Measurements from ENCODE around the gene CFL1.
A peak's percentile ranks its signal among the peaks of the same experiment; 100 is the strongest.
"Not testable (repeated sequence)": the region's sequence is repeated elsewhere in the genome, so short reads cannot be mapped to it uniquely, and the experiment has no call there.

Gene CFL1

DNA sequence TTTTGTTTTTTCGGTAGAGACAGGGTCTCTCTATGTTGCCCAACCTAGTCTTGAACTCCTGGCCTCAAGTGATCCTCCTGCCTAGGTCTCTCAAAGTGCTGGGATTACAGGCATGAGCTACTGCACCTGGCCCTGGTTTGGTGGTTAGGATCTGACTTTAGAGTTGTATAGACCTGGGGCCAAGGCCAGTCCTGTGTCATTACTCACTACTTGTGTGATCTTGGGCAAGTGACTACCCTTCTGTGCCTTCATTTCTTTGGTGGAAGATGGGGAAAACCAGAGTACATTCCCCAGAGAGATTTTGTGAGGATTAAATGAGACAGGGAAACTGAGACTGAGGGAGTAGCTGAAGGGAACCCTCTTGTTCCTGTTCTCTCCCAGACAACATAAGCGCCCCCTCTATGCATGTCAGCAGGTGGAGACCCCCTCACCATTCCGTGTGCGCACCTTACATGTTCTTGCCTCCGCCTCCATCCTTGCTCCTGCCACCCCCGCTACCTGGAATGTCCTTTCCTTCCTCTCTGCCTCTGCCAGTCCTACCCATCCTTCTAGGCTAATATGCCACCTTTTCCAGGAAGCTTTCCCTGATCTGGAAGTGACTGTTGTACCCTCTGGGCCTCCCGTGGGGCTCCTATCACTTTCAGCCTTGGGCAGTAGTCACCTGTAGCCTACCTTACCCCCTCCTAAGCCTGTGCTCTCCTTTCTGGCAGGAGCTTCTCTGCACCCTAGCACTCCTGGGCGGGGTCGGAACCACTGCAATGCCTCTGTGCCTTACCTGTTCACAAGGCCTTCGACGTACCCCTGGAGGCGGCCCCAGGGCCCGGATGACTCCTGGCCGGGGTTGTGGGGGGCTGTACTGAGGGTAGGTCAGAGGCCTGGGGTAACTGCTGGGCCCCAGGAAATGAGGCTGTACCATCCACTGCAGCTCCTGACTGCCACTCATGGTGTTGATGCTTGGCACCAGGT lies 38.3 kb upstream of the CFL1 start:
- no peaks in the 10 kb centered on the region for H3K9me3 ChIP-seq (ENCODE audit: control insufficient read depth in 1 of 2, low read length in 2 of 2)
- no peak overlapping the region for H3K4me3 ChIP-seq (ENCODE audit: low read depth in 1 of 2, low read length in 2 of 2)
- H3K4me1 ChIP-seq (ENCODE audit: control insufficient read depth in 1 of 2, insufficient read depth in 2 of 2, low read length in 2 of 2) = peaks cover 17 to 39% of the 10 kb centered on the region in 2 donors
- H3K9ac ChIP-seq (ENCODE audit: low read depth in 1 of 2, low read length in 2 of 2) = no peak overlapping the region
- no peak overlapping the region for H3K27ac ChIP-seq (ENCODE audit: low read depth, low read length)
- H3K36me3 ChIP-seq (ENCODE audit: control insufficient read depth in 1 of 2, insufficient read depth in 2 of 2, low read length in 2 of 2) = no peaks in the 10 kb centered on the region
- H3K27me3 ChIP-seq (ENCODE audit: control insufficient read depth in 1 of 2, insufficient read depth in 2 of 2, low read length in 2 of 2) = peaks cover 9 to 14% of the 10 kb centered on the region in 2 donors

DNA sequence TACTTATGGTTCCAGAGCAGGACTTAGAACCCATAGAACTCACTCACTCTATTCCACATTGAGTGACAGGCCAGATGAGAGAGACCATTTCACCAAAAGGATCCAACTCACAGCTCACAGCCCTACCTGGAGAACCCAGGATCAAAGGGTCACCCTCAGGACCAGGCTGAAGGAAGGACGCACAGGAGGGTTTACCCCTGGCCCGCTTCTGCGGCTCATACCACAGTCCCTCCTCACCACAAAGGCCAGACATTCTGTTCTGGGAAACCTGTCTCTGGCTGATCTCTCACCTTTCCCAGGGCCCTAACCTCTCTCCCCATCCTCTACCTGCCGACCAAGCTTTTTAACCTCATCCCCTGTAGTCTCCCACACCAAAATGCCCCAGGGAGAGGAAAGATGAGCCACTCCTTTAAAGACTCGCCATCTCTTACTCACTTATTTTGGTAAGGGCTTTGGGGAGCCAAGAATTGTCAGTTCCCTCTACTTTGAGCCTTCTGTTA lies 37.6 kb upstream of the CFL1 start:
- H3K4me3 ChIP-seq (ENCODE audit: low read depth in 1 of 2, low read length in 2 of 2) = no peak overlapping the region
- peaks cover 18 to 39% of the 10 kb centered on the region in 2 donors for H3K4me1 ChIP-seq (ENCODE audit: control insufficient read depth in 1 of 2, insufficient read depth in 2 of 2, low read length in 2 of 2)
- H3K27ac ChIP-seq (ENCODE audit: low read depth, low read length) = no peak overlapping the region
- no peaks in the 10 kb centered on the region for H3K9me3 ChIP-seq (ENCODE audit: control insufficient read depth in 1 of 2, low read length in 2 of 2)
- no peak overlapping the region for H3K9ac ChIP-seq (ENCODE audit: low read depth in 1 of 2, low read length in 2 of 2)
- no peaks in the 10 kb centered on the region for H3K36me3 ChIP-seq (ENCODE audit: control insufficient read depth in 1 of 2, insufficient read depth in 2 of 2, low read length in 2 of 2)
- H3K27me3 ChIP-seq (ENCODE audit: control insufficient read depth in 1 of 2, insufficient read depth in 2 of 2, low read length in 2 of 2) = peaks cover 9 to 14% of the 10 kb centered on the region in 2 donors

DNA sequence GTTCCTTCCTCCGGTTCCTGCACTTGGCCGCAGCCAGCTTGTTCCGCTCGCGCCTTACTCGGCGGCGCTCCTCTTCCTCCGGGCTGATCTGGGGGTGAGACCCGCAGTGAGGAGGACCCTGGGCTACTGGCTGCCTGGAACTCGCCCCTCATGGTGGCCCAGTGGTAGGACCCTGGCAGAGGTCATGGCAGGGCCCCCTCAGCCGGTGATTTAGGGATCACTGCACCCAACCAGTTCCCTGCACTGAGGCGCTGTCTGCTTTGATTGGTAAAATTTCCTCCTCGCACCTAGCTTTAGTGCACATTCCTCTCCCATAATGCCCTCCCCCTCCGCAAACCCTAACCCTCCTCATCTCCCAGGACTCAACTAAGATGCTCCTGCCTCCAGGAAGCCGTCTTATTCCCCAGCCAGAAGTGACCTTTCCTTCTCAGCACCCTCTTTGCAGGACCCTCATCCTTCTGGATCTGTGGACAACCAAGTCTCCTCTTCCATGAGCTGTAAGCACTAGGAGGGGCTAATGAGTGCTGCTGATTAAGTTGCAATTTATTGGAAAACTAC lies 36.1 kb upstream of the CFL1 start:
- H3K4me1 ChIP-seq (ENCODE audit: control insufficient read depth in 1 of 2, insufficient read depth in 2 of 2, low read length in 2 of 2) = peaks cover 29 to 43% of the 10 kb centered on the region in 2 donors
- H3K4me3 ChIP-seq (ENCODE audit: low read depth in 1 of 2, low read length in 2 of 2) = peak overlapping the region; percentile 52 to 53
- no peaks in the 10 kb centered on the region for H3K9me3 ChIP-seq (ENCODE audit: control insufficient read depth in 1 of 2, low read length in 2 of 2)
- peak overlapping the region in 1 of 2 donors; percentile 60 for H3K9ac ChIP-seq (ENCODE audit: low read depth in 1 of 2, low read length in 2 of 2)
- peaks cover 4 to 7% of the 10 kb centered on the region in 2 donors for H3K27me3 ChIP-seq (ENCODE audit: control insufficient read depth in 1 of 2, insufficient read depth in 2 of 2, low read length in 2 of 2)
- no peak overlapping the region for H3K27ac ChIP-seq (ENCODE audit: low read depth, low read length)
- no peaks in the 10 kb centered on the region for H3K36me3 ChIP-seq (ENCODE audit: control insufficient read depth in 1 of 2, insufficient read depth in 2 of 2, low read length in 2 of 2)

DNA sequence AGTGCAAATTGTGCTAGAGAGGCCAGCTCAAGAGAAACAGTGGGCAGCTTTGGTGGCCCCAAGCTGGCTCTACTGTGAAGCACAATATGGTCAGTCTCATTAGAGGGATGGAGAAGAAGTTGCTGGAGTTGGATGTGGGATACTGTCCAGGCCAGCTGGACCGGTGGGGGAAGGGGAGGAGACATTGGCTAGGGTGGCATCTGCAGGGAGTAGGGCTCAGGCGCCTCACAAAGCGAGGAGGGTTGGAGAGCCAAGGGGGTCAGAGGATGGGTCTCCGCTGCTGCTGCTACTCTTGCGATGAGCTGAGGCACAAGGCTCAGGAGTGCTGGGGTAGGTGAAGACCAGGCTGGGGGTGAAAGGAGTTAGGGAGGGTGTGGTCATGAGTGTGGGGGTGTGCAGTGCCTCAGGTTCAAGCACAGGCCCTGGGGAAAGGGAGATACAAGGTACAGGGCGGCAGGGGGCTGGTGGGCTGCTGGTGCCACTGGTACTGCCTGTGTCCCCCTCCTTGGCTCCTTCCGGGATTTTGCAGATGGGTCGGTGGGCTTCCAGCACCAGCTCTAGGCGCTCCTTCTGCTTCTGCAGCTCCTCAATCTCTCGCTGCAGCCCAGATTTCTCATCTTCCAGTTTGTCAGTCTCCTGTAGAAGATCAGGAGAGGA lies 34.8 kb upstream of the CFL1 start:
- Histone ChIP-seq H3K9me3 (ENCODE audit: control insufficient read depth in 1 of 2, low read length in 2 of 2) (no peaks in the 10 kb centered on the region), H3K9ac (ENCODE audit: low read depth in 1 of 2, low read length in 2 of 2) (no peak overlapping the region), H3K27me3 (ENCODE audit: control insufficient read depth in 1 of 2, insufficient read depth in 2 of 2, low read length in 2 of 2) (peaks cover 0 to 3% of the 10 kb centered on the region in 2 donors), H3K4me1 (ENCODE audit: control insufficient read depth in 1 of 2, insufficient read depth in 2 of 2, low read length in 2 of 2) (peaks cover 30 to 53% of the 10 kb centered on the region in 2 donors), H3K4me3 (ENCODE audit: low read depth in 1 of 2, low read length in 2 of 2) (peak overlapping the region in 1 of 2 donors; percentile 28), H3K36me3 (ENCODE audit: control insufficient read depth in 1 of 2, insufficient read depth in 2 of 2, low read length in 2 of 2) (no peaks in the 10 kb centered on the region), H3K27ac (ENCODE audit: low read depth, low read length) (no peak overlapping the region)

DNA sequence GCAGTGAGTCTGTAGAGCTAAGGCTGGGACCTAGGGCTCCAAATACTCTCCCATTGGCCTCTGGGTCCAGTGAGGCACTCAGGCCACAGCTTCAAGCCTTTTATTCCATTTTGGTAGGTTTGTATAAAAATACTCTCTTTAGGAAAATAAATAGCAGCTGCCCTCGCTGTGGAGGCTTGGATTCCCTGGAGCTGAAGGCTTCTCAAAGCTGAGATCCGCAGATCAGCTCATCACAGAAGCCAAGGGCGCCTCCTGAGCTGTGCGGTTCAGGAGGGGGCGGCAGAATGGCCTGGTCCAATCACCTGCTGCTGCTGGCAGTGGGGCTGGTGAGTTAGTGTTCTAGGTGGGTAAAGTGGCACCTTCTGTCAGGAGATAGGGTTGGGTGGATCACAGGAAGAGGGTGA lies 34.2 kb upstream of the CFL1 start:
- H3K4me1 ChIP-seq (ENCODE audit: control insufficient read depth in 1 of 2, insufficient read depth in 2 of 2, low read length in 2 of 2) = peaks cover 36 to 59% of the 10 kb centered on the region in 2 donors
- peak overlapping the region in 1 of 2 donors; percentile 88 for H3K9ac ChIP-seq (ENCODE audit: low read depth in 1 of 2, low read length in 2 of 2)
- H3K27me3 ChIP-seq (ENCODE audit: control insufficient read depth in 1 of 2, insufficient read depth in 2 of 2, low read length in 2 of 2); H3K27ac ChIP-seq (ENCODE audit: low read depth, low read length); H3K36me3 ChIP-seq (ENCODE audit: control insufficient read depth in 1 of 2, insufficient read depth in 2 of 2, low read length in 2 of 2); H3K9me3 ChIP-seq (ENCODE audit: control insufficient read depth in 1 of 2, low read length in 2 of 2): not testable (repeated sequence)
- H3K4me3 ChIP-seq (ENCODE audit: low read depth in 1 of 2, low read length in 2 of 2) = peak overlapping the region; percentile 71 to 75

DNA sequence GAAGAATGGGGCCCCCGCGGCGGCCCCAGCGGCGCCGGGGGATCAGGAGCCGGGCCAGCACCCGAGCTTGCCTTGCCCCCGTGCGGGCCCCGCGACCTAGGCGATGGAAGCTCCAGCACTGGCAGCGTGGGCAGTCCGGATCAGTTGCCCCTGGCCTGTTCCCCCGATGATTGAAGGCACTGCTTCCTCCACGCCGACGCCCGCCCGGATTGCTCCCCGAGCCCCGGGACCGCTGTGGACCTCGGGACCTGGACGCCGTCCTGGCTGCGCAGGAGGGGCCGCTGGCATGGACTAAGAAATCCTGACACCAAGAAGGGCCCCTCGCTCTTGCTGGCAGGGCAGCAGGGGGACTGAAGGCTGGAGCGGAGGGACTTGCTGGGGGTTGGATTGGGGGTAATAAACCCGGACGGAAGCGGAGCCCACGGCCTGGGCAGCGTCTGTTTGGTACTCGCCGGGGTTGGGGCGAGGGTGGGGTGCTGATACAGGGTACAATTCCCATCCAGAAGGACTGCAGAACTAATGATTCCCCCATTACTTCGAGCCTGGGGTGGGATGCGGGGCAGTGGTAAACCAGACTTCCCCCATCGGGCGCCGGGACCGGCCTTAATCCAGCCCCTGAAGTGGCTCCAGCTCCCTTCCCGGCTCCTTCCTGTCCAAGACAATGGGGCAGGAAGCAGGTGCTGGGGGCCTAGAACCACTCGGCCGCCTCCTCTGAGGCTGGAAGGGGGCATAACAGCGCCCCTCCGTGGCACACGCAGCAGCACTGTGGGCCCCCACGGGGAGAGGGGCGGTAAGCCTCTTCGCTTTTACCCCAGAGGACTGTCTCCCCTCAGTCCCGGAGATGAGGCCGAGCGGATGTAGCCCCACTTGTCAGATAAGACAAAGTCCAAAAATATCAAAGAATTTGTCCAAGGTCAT lies 33.5 kb upstream of the CFL1 start:
- Histone ChIP-seq H3K36me3 (ENCODE audit: control insufficient read depth in 1 of 2, insufficient read depth in 2 of 2, low read length in 2 of 2) (peaks cover 0 to 3% of the 10 kb centered on the region in 2 donors), H3K27ac (ENCODE audit: low read depth, low read length) (peak overlapping the region; percentile 83), H3K27me3 (ENCODE audit: control insufficient read depth in 1 of 2, insufficient read depth in 2 of 2, low read length in 2 of 2) (peaks cover 0 to 3% of the 10 kb centered on the region in 2 donors), H3K9me3 (ENCODE audit: control insufficient read depth in 1 of 2, low read length in 2 of 2) (no peaks in the 10 kb centered on the region), H3K9ac (ENCODE audit: low read depth in 1 of 2, low read length in 2 of 2) (peak overlapping the region; percentile 73 to 88), H3K4me1 (ENCODE audit: control insufficient read depth in 1 of 2, insufficient read depth in 2 of 2, low read length in 2 of 2) (peaks cover 41 to 63% of the 10 kb centered on the region in 2 donors), H3K4me3 (ENCODE audit: low read depth in 1 of 2, low read length in 2 of 2) (peak overlapping the region; percentile 71 to 75)

DNA sequence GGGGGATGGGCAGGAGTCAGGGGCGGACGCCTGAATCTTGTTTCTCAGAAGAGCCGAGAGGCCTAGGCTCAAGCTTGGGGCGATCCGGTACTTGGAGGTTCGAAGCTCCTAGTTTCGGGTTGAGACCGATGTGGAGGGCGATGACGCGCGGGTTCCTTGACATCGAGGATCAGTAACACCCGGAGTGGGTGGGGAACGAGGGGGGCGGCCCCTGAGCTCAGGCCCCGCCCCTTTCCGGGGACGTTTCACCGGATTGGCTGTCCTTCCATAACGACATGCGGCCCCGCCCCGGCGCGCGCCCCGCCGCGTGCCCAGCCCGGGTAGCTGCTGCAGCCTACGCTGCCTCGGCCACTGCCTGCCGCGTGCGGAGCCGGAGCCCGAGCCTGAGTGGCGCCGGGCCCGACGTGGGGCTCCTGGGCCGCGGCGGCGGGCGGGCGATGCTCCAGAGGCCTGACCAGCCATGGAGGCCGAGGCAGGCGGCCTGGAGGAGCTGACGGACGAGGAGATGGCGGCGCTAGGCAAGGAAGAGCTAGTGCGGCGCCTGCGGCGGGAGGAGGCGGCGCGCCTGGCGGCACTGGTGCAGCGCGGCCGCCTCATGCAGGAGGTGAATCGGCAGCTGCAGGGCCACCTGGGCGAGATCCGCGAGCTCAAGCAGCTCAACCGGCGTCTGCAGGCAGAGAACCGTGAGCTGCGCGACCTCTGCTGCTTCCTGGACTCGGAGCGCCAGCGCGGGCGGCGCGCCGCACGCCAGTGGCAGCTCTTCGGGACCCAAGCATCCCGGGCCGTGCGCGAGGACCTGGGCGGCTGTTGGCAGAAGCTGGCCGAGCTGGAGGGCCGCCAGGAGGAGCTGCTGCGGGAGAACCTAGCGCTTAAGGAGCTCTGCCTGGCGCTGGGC lies 32.6 kb upstream of the CFL1 start, which contains the start of gene CCDC85B:
Gene CCDC85B, plus strand, starts transcription at position 350 of the 895 bp plus-strand sequence. Its CDS starts 111 bp downstream, at position 461.
- H3K27ac ChIP-seq (ENCODE audit: low read depth, low read length) = peak within 1 kb of the TSS; percentile 83

DNA sequence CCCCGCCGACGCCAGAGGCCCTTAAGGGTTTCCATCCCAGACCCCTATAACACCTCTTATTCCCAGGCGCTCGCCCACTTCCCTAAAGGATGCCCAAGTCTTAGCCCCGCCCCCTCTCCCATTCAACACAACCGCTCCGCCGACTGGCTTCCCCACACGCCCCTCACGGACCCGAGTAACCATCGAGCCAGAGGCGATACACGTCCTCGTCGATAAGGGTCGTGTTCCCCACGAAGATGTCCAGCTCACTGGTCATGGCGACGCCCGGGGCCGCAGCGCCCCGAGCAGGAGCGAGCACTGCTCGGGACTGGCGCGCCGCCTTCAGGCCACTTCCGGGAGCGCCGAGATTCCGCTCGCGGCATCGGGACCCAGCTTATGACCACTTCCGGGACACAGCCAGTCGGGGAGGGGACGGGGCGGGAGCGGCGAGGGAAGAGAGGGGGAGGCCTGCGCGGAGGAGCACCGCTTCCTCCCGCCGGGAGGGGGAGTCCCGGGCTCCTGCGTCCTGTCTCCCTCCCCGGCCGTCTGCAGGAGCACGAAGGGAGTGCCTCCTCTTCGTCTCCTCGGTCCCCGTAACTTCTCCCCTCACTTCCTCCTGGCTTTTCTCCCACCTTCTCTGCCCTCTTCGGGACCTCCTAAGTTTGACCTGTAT lies 30.3 kb upstream of the CFL1 start, which contains the start of gene FIBP:
Gene FIBP, minus strand, starts transcription at position 309 of the 652 bp plus-strand sequence. Its CDS starts 53 bp downstream, at position 256.
- H3K9ac ChIP-seq (ENCODE audit: low read depth in 1 of 2, low read length in 2 of 2) = peak within 1 kb of the TSS; percentile 73 to 90
- peak within 1 kb of the TSS; percentile 81 to 85 for H3K4me3 ChIP-seq (ENCODE audit: low read depth in 1 of 2, low read length in 2 of 2)
- peaks cover 50 to 66% of the 10 kb centered on the region in 2 donors for H3K4me1 ChIP-seq (ENCODE audit: control insufficient read depth in 1 of 2, insufficient read depth in 2 of 2, low read length in 2 of 2)
- no peaks in the 10 kb centered on the region for H3K9me3 ChIP-seq (ENCODE audit: control insufficient read depth in 1 of 2, low read length in 2 of 2)
- peaks cover 10 to 22% of the 10 kb centered on the region in 2 donors for H3K36me3 ChIP-seq (ENCODE audit: control insufficient read depth in 1 of 2, insufficient read depth in 2 of 2, low read length in 2 of 2)
- H3K27me3 ChIP-seq (ENCODE audit: control insufficient read depth in 1 of 2, insufficient read depth in 2 of 2, low read length in 2 of 2) = peaks cover 0 to 3% of the 10 kb centered on the region in 2 donors
- peak within 1 kb of the TSS; percentile 91 for H3K27ac ChIP-seq (ENCODE audit: low read depth, low read length)

More for the DNA sequence above, 32.6 kb upstream of the CFL1 start, which contains the start of gene CCDC85B:
- H3K4me1 ChIP-seq (ENCODE audit: control insufficient read depth in 1 of 2, insufficient read depth in 2 of 2, low read length in 2 of 2) = peaks cover 45 to 69% of the 10 kb centered on the region in 2 donors
- peak within 1 kb of the TSS; percentile 73 to 88 for H3K9ac ChIP-seq (ENCODE audit: low read depth in 1 of 2, low read length in 2 of 2)
- H3K9me3 ChIP-seq (ENCODE audit: control insufficient read depth in 1 of 2, low read length in 2 of 2) = no peaks in the 10 kb centered on the region
- peaks cover 0 to 5% of the 10 kb centered on the region in 2 donors for H3K36me3 ChIP-seq (ENCODE audit: control insufficient read depth in 1 of 2, insufficient read depth in 2 of 2, low read length in 2 of 2)
- H3K4me3 ChIP-seq (ENCODE audit: low read depth in 1 of 2, low read length in 2 of 2) = peak within 1 kb of the TSS; percentile 75 to 85
- H3K27me3 ChIP-seq (ENCODE audit: control insufficient read depth in 1 of 2, insufficient read depth in 2 of 2, low read length in 2 of 2) = peaks cover 0 to 3% of the 10 kb centered on the region in 2 donors
